HG03342 (cell line): ENCODE measurements around the gene TMEM181.
"Not testable (repeated sequence)": the region's sequence is repeated elsewhere in the genome, so short reads cannot be mapped to it uniquely, and the experiment has no call there.

Experiments
- ATAC-seq: cut with Tn5 transposase; IDR thresholded peaks from one replicate; pipeline ENCODE4 v1.9.1; 2021; ENCODE audit warnings: mild to moderate bottlenecking, moderate library complexity; ENCODE audit not compliant: unreplicated experiment

TMEM181 gene

DNA sequence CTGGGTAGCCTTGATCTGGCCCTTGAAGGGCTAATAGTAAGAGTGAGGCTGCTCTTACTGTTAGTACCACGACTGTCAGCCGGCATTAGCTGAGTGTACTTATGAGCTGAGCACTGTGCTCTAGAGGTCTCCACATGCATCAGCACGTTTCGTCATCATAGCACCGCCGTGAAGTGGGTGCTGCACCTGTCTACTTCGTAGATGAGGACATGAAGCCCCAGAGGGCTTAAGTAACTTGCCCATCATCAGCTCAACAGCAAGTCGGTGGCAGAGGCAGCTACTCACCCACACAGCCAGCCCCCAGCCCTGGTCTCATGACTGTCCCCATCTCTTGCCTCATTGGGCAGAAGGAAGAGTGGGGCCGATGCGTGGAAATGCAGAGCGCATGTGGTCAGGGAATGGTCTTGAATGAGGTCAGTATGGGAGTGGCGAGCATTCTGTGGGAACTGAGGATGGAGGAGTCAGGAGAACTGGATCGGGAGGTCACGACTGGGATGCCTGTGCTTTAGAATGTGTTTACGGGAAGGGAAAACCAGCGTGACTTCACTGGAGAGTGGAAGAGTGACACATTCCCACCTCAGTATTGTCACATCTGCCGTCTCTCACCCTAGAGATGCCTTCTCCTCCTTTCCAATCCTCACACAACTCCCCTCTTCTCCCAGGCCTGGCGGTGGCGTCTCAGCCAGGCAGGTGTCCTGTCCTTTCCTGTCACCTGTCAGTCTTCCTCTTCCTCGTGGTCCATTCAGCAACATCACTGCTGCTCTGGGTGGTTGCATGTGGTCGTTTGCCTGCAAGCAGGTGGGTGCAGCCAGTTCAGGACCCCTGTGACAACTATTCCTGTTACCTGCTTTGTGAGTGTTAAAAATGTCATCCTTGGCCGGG lies 95.9 kb downstream of the TMEM181 start:
- ATAC-seq = no peak

DNA sequence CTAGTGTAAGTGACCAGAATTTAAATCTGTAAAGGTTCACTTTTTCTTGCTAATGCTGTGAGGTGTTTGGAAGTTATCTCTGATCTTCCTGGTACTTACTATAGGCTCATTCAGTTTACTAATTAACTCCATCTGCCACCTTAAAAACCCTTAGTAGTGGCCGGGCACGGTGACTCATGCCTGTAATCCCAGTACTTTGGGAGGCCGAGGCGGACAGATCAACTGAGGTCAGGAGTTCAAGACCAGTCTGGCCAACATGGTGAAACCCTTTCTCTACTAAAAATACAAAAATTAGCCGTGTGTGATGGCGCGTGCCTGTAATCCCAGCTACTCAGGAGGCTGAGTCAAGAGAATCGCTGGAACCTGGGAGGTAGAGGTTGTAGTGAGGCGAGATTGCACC lies 97.1 kb downstream of the TMEM181 start:
- not testable (repeated sequence) for ATAC-seq

DNA sequence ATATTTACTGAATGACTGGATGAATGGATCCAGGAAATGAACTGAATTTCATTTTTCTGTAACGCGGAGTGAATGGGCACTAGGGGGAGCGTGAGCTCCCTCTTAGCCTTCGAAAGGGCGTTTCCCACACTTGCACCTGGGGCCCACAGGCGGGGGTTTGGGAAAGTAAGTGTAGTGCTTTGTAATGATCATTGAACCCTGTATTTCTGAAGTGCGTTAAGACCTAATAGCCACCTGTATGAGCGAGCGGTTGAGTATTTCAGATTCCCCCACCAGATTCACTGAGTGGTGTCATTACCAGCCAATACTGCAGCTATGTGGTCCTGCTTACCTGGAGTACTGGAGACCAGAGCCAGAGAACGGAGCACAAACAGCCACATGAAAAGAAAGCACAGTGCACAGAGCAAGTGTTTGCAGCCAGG lies 100.5 kb downstream of the TMEM181 start:
- peak; percentile 66 for ATAC-seq

DNA sequence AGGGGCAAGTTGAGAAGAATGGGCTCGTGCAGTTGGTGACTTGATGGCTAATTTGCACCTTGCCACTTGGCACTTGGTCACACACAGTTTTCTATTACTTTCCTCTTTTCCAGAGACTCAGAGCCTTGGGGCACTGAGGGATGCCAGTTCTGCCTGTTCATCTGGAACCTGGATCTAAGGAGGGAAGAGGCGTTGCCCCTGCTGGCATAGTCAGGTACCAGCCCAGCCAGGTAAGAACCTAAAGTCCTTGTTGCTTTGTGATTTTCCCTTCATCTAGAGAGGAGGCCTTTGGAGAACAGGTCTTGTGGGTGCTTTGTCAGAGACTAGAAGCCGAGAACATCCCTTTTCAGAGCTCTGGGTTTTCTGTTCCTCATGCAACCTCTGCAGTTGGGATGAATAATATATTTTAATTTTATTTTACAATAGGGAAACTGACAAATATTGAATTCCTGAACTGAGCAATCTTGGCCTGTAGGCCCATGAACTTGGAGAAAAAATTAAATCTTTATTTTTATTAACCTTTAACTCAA lies 101.3 kb downstream of the TMEM181 start:
- ATAC-seq = no peak

DNA sequence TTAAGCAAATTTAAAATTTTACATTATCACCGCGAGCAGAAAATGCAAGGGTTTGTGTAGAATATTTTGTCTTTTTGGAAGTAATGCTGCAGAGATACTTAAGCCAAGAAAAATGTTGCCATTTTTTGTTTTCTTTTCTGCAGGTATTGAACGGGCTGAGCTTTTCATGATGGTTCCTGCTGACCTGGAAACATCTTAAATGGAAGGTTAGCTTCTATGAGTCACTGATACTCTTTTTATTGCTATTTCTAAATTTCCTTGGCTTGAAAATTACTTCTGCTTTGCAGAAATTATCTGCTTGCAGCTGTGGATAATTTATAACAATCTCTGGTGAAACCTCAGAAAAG lies 102.7 kb downstream of the TMEM181 start:
- no peak for ATAC-seq

DNA sequence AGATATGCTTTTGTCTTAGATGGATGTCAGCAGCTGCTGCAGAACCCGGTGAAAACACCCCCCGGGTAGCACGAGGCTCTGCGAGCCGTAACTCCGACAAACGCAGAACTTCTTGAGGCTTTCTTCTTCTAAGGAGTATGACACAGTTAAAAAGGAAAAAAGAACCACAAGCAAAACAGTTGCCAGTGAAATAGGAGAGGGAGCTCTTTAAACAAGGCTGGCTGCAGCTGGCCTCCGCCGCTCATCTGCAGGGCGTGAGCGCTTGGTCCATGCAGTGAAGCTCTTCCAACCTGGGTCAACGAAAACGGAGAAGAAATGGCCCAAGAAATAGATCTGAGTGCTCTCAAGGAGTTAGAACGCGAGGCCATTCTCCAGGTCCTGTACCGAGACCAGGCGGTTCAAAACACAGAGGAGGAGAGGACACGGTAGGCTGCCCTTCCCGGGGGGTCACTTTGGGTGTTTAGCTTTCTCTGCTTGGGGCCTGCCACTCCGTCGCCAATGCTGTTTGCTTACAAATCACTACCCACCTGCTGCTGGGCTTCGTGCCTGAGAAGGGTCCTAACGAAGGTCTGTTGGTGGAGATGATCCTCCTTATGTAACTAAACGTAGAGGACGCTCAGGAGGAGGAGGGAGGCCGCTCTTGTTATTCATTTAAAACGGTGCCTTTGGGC lies 103.2 kb downstream of the TMEM181 start:
- ATAC-seq = no peak

DNA sequence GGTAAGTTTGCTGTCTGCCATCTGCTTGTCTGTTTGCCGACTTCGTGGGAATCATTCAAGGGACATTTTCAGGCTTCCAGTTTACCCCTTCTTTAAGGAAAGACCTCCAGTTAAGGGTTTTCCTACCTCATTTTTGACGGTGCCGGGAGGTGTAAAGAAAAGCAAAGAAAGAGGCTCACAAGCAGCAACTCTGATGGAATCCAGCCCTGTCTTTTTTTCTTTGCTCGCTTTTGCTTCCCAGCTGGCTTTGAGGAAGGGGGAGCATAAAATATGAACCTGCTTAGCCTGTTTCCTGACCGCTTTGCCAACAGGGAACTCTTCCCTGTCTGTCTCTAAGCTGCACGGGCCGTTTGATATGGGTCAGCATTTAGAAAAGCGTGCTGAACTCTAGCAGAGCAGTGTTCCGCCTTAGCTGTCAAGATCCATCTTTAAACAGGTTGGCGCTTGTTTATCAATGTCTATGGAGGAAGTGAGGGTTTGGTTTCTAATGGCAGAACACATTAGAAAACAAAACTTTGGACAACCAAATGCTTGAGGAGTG lies 103.8 kb downstream of the TMEM181 start:
- no peak for ATAC-seq

DNA sequence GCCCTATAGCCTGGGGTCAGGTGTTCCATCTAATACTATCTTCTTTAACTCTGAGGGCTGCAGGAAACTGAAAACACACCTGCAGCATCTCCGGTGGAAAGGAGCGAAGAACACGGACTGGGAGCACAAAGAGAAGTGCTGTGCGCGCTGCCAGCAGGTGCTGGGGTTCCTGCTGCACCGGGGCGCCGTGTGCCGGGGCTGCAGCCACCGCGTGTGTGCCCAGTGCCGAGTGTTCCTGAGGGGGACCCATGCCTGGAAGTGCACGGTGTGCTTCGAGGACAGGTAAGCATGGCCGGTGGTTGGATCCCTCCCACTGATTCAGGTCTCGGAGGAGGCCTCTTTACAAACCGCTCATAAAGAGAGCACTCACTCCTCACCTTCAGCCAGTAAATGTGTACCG lies 105.4 kb downstream of the TMEM181 start:
- no peak for ATAC-seq

DNA sequence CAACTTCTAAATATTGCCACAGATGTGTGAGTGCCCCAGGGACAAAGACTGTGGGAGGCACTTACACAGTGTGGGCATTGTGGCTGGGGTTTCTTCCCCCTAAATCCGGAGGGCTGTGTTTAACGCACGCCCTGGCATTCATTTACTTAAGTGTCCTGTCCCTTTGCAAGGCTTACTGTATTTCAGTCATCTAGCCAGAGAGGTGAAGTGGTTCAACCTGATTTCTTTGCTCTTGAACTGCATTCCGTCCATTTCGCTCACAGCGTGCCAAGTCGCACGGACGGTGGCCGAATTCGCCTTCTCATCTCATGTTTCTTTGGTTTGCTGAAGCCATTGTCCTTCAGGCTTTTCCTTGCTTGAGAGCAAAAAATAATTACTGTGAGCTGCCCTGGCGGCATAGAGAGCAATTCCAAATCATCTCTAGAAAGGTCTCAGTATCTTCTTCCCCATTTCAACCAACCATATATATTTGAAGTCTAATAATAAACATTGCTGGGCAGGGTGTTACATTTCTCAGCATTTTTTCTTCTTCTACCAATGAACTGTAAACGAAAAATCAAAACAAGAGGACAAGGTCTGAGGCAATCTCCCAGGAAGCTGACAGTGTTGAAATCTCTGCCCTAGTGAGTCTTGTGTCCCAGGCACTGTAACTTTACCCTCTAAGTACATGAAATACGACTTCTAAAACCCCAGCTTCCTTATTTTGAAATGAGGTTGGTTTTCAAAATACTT lies 106.9 kb downstream of the TMEM181 start:
- ATAC-seq = no peak

DNA sequence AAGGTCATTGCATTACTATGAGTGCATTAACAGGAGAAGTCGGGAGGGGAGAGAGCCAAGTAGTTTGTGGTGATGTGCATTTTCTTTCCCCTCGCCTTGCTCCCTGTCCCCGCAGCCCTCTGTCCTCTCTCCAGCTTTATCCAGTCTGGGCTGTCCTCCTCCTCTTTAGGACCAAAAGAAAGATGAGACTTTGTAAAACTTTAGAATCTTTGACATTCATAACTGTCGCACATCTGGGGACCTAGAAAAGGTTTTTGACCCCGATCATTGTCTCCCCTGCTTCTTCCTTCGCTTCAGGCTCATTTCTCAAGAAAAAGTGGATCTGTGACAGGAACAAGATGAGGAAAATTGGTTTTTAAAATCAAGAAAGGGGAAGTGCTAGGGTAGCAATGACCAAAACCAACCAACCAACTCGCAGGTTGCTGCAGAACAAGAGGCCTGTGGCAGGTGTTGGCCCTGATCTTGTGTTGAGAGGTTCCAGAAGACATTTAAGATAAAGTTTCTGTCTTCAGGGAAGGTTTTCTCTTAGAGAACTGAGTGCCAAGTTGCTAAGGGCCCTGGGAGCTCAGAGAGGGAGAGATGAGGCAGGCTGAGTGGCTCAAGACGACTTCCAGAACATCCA lies 107.6 kb downstream of the TMEM181 start:
- ATAC-seq = no peak

DNA sequence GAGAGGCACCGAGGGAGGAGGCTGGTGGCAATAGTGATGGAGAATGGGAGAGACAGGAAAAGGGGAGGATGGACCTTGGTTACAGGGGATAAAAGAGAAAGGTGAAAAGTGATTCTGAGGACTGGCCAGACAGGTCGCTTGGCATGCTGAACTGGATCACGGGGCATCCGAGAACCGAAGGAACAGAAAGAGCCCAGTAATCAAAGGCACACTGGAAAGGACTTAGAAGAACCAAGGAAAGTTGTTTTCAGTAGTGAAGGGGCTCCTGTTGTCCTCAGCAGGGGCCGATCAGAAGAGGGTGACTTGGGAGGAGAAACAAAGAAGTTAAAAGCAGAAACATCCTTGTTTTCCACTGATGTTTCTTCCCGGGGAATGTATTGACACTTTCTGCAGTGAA lies 108.8 kb downstream of the TMEM181 start:
- ATAC-seq = no peak

DNA sequence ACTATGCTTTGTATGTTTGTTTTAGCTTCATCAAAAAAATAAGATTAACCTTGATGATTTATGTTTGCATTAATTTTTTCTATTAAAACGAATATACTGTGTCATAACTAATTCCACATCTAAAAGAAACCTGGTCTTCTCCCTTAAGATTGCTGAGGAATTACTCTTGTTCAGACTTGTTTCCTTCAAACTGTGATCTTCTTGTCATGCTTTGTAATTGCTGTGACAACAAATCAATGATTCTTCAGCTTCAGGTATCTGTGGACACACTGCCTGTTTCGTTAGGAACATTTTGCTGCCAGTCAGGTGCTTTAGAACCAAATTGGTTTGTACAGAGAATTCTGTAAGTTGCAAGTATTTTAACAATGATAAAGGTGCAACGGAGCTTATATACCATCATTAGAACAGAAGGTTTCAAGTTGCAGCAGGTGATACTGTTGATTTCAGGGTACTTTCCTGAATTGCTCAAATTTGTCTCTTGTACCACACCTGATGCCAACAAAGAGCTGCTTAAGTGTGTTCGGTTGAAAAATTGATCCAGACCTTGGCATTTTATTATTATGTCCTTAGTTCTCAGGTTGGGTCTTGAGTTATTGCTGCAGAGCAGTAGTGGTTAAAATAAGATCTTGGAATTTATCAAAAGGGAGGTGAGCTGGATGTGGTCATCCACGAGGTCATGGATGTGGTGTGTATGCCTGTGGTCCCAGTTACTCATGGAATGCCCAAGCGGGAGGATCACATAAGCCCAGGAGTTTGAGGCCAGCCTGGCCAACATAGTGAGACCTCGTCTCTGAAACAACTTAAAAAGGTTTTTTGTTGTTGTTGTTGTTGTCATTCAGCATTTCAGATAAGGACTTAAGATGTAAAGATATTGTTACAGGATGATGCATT lies 109.5 kb downstream of the TMEM181 start:
- no peak for ATAC-seq

DNA sequence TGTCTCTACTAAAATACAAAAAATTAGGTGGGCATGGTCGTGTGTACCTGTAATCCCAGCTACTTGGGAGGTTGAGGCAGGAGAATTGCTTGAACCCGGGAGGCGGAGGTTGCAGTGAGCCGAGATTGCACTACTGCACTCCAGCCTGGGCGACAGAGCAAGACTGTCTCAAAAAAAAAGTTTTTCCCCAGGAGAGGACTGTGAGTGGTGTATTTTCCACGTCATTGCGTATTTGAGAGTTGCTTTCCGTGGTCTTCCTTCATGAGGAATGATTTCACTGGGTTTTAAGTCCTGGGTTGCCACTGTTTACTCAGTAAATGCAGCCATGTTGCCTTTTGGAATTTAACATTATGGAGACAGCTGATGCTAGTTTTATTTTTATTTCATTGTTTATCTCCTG lies 112.2 kb downstream of the TMEM181 start:
- ATAC-seq = not testable (repeated sequence)

DNA sequence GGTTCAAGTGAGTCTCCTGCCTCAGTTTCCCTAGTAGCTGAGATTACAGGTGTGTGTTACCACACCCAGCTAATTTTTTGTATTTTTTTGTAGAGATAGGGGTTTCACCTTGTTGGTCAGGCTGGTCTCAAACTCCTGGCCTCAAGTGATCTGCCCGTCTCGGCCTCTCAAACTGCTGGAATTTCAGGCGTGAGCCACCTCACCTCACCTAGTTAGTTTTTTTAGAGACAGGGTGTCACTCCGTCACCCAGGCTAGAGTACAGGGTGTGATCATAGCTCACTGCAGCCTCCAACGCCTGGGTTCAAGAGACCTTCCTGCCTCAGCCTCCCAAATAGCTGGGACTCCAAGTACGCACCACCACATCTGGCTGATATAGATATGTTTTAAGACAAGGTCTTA lies 112.8 kb downstream of the TMEM181 start:
- no peak for ATAC-seq

DNA sequence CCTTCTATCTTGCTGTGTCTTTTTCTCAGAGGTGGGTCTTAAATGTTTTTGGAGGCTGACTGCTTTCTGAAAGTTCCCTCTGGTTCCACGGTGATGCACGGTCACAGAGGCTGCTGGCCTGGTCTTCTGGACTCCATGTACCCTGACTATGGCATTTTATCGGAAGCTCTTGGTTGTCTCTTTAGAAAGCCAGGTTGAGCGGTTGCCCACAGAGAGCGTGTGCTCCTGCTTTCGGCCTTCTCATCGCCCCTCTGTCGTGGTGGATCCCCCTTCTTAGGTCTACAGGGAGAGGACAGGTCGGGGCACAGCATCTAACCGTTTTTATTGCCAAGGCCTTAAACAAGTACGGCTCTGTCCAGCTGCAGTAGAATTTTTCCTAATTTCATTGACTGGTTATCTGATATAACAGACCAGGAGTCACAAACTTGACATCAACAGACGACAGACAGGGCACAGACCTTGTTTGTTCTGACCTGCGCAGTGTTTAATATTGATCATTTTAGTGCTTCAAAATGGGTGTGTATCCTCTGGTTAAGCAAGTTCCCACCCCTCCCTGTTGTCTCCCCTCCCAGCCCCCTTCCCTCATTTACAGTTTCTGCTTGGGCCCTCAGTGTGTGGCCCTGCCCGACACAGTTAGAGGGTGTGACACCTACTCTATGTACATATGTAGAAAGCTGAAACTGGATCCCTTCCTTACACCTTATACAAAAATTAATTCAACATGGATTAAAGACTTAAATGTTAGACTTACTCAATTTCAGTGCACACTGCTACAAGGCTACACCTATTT lies 114.6 kb downstream of the TMEM181 start:
- no peak for ATAC-seq

DNA sequence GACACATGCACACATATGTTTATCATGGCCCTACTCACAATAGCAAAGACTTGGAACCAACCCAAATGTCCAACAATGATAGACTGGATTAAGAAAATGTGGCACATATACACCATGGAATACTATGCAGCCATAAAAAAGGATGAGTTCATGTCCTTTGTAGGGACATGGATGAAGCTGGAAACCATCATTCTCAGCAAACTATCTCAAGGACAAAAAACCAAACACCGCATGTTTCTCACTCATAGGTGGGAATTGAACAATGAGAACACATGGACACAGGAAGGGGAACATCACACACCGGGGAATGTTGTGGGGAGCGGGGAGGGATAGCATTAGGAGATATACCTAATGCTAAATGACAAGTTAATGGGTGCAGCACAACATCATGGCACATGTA lies 117.2 kb downstream of the TMEM181 start:
- ATAC-seq = not testable (repeated sequence)

DNA sequence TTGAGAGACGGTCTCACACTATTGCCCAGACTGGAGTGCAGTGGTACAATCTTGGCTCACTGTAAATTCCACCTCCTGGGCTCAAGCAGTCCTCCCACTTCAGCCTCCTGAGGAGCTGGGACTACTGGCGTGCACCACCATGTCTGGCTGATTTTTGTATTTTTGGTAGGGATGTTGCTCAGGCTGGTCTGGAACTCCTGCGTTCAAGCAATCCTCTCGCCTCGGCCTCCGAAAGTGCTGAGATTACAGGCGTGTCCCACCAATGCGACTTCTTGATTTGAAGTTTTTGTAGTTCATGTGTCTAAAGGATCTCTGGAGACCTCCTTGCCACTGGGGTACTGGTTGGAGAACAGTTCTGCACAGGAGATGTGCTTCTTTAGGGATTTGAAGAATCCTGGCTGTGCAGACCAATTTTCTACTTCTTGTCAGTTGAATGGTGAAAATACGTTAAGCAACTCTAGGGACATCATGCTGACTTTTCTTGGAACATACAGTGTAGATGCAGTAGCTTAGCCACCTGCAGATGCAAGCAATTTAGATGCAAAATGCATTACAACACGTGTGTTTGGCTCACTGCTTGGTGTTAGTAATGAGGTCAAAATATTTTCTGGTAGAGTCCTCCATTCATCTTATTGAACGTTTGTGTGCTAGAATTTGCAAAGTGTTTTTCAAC lies 118.2 kb downstream of the TMEM181 start:
- no peak for ATAC-seq

DNA sequence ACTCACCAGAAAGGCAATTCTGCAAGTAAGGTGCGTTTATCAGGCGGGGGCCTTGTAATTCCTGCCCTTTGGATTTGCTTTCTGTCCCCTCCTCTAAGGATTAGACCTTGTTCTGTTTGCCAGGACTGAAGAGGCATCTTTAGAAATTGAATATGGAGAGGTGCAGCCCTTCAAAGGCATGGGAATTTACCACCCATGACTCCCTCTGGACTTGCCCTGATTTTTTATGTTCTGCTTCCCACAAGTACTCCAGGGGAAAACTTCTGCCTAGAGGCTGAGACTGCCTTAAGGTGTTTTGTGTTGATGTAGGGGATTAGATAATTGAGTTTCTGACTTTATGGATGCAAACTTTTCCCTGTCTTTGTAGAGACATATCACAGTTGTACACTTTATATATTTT lies 120.1 kb downstream of the TMEM181 start:
- no peak for ATAC-seq
